IPS-18c (cell line): Measurements from ENCODE around the gene ANO7.

Source experiments
- H3K4me3 ChIP-seq: 2 replicates; pipeline ENCODE4 v1.7.0; 2013; ENCODE audit warnings: low read depth, mild to moderate bottlenecking, low read length, moderate library complexity; ENCODE audit not compliant: insufficient read depth
- H3K9me3 ChIP-seq: one replicate; pipeline ENCODE4 v1.6.1; 2013; ENCODE audit warnings: mild to moderate bottlenecking, low read length, moderate library complexity; ENCODE audit not compliant: control insufficient read depth, insufficient read depth

The ANO7 gene

DNA sequence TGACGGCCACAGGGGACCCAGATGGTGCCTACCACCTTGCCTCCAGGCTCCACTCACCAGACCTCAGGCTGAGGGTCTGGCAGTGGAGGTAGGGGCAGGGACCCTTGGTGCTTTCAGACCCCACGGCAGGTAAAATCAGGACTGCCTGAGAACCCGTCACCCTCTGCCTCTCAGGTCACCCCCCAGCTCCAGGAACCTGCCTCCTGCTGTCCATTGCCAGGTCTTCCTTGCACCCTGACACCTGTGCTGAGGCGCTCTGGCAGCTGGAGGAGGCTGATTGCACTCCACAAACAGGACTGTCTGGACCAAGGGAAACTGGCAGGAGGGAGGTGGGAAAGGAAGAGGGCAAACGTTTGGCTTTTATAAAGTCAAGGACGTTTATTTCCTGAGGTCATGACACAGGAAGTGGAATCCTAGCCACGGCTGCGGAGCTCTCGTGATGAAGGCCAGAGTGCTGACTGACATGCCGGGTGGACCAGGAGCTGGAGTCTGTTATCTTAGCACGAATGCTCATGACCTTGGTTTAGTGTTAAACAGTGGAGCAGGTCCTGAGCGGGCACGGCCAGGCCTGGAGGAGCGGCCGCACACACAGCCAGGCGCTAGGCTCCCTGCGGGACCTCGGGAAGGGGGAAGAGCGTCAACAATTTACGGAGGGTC, 40.5 kb downstream of the ANO7 start:
- Histone ChIP-seq H3K4me3 (no peak overlapping the region), H3K9me3 (no peaks in the 10 kb centered on the region)

GRCh38 chr2:241229563-241230401, 41.3 kb downstream of the ANO7 start:
- no peak overlapping the region for H3K4me3 ChIP-seq
- H3K9me3 ChIP-seq: no peaks in the 10 kb centered on the region

DNA sequence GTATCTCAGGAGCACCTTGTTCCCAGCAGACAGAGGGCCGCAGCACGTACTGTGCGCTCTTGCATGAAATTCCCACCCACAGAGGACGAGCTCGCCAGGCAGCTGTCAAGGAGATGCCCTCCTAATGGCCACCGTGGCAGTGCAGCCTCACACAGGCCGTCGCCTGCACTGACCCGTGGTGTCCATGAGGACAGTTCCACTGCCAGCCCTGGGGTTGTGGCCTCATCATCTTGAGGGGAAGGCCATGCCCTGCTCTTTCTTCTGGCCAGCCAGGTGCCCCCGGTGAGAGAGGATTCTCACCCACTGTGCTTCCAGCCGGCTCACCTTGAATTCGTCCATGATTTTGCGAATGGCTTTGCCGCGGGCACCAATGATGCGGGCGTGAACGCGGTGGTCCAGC, 42.0 kb downstream of the ANO7 start:
- Histone ChIP-seq H3K9me3 (no peaks in the 10 kb centered on the region), H3K4me3 (no peak overlapping the region)

GRCh38 chr2:241232736-241233575, 44.5 kb downstream of the ANO7 start:
- Histone ChIP-seq H3K9me3 (no peaks in the 10 kb centered on the region), H3K4me3 (no peak overlapping the region)

DNA sequence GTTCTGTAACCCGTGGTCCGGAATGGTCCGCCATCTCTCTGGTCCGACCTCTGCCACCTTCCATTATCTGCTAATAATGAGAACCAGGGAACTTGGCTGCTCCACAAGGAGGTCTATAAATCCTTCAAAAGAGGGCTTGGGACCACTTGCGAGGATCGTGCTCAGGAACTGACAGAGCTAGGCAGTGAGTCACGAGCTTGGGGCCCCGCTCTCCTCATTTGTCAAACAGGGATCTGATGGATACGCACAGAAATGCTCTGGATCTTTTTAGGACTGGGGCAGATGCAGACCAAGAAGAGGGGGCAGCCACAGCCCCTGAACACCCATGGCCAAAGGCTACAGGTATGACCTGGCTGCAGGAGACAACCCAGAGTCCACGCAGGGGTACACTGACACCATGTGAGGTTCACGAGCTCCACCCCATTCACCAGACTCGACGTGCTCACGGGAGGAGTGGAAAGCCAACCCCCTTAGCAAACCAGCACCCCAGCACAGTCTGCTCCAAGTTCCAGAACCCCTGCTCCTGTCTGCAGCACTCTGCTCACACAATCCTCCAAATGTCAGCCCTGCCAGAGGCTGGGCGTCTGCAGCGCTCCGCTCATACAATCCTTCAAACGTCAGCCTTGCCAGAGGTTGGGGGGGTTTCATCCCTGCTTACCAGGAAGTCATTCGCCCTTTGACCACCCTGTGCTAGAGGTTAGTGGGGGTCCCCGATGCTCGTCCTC, 45.8 kb downstream of the ANO7 start:
- H3K9me3 ChIP-seq: no peaks in the 10 kb centered on the region
- no peak overlapping the region for H3K4me3 ChIP-seq

DNA sequence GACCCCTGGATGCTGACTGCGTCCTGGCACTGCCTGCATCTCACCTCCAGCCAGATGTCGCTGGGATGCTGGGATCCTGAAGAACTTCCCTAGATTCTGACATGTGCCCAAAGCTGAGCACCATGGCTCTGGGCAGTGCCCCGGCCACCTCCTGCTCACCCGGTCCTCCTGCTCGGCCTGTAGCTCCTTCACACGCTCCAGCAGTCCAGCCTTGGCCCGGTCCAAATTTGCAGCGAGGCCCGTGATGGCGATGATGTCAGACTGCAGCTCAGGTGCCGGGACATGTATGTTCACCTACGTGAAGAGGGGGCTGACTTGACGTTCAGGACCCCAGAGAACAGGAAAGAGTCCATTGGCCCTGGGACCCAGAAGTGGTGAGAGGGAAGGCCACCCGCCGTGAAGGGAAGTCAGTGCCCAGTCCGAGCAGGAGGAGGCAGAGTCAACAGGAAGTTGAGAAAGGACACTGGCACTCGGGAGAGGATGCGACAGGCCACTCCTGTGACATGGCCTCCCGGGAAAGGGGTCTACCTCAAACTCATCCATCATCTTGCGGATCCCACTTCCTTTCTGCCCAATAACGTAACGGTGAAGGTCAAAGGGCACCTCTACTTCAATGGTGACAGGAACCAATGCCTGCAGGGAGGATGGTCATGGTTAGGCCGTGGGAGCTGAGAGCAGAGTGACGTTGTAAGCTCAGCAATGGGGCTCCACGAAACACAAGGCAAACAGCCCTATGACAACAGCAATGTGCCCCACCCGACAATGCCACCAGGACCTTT, 46.7 kb downstream of the ANO7 start:
- Histone ChIP-seq H3K9me3 (no peaks in the 10 kb centered on the region), H3K4me3 (no peak overlapping the region)

- Histone ChIP-seq H3K4me3 (no peak overlapping the region), H3K9me3 (no peaks in the 10 kb centered on the region)
Observed at GRCh38 chr2:241235859-241236593, 47.5 kb downstream of the ANO7 start.

DNA sequence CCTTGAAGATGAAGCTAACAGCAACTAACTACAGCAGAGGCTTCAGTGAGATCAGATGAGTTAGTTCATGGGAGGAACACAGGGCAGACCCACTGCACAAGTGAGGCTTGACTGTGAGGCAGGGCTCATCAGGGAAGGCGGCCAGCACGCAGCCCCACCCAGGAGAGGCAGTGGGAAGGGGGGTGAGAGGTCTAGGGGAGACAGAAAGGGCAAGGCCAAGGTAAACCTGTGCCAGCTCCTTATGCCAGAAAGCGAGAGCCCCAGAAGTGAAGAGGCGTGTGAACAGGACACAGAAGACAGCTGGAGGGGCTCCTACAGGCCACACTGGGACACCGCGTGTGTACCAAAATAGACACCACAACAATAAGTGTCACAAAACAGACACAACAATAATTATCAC, 48.6 kb downstream of the ANO7 start:
- H3K9me3 ChIP-seq: no peaks in the 10 kb centered on the region

GRCh38 chr2:241237949-241238371, 49.5 kb downstream of the ANO7 start:
- H3K9me3 ChIP-seq: no peaks in the 10 kb centered on the region
- no peak overlapping the region for H3K4me3 ChIP-seq

More for the DNA sequence above, 48.6 kb downstream of the ANO7 start:
- no peak overlapping the region for H3K4me3 ChIP-seq

DNA sequence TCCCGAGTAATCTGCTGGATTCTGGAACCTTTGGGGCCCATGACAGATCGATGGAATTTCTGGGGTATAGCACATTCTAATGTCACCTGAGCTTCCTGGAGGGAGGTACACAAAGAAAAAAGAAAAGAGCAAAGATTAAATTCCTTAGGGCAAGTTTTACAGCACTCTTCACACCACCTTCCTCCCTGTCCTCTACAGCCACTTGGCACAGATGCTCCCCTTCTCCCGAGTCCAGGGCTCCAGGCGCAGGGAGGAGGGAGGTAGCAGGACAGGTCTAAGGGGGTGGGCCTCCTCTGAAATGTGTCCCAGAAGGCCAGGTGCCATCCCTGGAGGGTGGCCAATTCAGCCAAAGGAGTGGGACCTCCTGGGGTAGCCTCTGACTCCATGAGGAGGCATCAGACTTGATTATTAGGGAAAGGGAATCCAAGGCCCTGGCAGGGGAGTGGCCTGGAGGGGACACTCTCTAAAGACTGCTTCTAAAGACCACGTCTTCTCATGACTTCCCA, 50.3 kb downstream of the ANO7 start:
- H3K4me3 ChIP-seq: no peak overlapping the region
- no peaks in the 10 kb centered on the region for H3K9me3 ChIP-seq

DNA sequence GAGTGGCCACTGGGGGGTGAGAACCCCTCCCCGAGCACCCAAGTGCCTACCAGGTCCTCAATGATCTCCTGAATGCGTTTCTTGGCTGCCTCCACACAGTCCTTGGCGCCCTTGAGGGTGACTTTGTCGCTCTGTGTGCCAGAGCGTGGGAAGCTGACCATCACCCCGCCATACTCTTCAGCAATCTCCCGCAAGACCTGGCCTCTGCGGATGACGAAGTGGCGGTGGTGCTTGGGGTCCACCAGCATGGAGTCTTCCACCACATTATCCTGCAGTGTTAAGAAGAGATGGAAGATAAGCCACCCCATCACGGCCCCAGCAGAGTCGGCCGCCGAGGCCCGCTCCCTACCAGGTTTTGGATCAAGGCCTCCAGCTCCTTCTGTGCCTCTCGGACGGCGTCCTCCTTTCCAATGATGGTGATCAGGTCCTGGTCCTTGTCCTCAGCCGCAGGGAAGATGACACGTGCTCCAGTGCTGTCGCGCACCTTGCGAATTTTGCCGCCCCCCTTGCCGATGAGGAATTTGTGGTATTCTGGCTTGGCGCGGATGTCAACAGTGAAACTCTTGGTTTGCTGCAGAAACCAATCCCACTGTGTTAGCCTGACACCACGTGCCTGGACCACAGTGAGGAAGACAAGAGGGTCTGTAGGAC, 51.2 kb downstream of the ANO7 start:
- Histone ChIP-seq H3K9me3 (no peaks in the 10 kb centered on the region), H3K4me3 (no peak overlapping the region)

DNA sequence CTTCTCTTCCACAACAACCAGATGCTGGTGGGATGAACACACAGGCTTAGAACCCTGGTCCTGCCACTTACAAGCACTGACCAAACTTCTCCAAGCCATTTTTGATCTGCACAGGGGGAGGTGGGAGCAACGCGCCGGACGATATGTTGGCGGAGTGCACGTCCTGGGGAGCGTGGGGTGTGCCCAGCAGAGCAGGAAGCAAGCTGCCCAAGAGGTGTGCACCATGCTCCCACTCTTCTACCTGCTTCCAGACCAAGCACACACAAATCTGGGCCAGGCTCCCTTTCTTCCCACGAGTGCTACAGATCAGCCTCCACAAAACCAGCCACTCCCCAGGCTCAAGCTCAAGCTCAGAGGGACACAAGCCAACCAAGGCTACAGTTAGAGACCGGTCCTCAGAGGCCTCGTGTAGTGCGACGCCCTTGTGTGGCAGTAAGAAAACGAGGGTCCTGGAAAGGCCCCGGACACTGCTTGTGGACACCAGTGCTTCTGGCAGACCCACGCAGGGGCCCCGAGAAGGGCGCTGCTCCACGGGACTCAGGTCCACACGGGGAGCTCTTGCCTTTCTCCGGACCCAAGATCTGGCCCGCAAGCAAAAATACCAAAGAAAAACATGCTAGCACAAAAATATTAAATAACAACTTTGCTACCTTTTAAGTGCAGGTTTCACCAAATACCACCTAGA, 52.0 kb downstream of the ANO7 start:
- Histone ChIP-seq H3K9me3 (no peaks in the 10 kb centered on the region), H3K4me3 (no peak overlapping the region)

DNA sequence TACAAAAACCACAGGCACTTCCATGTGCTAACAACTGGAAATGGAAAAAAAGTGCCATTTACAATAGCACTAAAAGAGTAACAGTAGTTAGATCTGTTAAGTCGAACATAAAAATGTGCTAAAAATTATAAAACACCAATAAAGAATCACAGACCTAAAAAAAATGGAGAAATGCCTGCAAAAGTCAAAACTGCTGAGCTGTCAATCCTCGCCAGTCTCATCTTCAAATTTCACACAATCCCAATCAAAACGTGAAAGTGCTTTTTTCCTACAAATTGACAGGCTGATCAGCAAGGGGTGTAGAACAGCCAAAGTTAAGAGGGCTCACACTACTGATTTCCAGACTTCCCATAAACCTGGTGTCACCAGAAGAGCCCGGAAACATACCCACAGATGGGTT, 53.2 kb downstream of the ANO7 start:
- Histone ChIP-seq H3K9me3 (no peaks in the 10 kb centered on the region), H3K4me3 (no peak overlapping the region)

- Histone ChIP-seq H3K9me3 (no peaks in the 10 kb centered on the region), H3K4me3 (no peak overlapping the region)
Observed at GRCh38 chr2:241242306-241242705, 53.8 kb downstream of the ANO7 start.

DNA sequence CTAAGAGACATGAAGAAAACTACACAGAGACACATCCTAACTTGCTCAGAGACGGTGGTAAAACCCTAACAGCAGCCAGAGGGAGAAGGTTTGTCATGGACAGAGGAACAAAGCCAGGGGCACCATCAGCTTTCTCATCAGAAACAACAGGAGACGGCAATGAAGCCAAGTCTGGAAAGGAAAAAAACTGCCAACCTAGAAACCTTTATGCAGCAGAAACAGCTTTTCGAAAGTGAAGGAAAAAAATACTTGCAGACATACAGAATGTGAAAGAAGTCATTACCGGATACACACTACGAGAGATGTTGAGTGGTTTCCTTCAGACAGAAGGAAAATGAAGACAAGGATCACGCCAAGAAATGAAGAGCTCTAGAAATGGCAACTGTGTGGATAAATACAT, 55.9 kb downstream of the ANO7 start:
- no peaks in the 10 kb centered on the region for H3K9me3 ChIP-seq
- no peak overlapping the region for H3K4me3 ChIP-seq
